GM21360 (cell line): ENCODE results near the gene C20orf204.
"Not testable (repeated sequence)": the region's sequence is repeated elsewhere in the genome, so short reads cannot be mapped to it uniquely, and the experiment has no call there.

ENCODE experiments used
- ATAC-seq: cut with Tn5 transposase; IDR thresholded peaks from one replicate; pipeline ENCODE4 v1.9.1; 2021; ENCODE audit warnings: mild to moderate bottlenecking, moderate library complexity; ENCODE audit not compliant: unreplicated experiment

C20orf204 gene

DNA sequence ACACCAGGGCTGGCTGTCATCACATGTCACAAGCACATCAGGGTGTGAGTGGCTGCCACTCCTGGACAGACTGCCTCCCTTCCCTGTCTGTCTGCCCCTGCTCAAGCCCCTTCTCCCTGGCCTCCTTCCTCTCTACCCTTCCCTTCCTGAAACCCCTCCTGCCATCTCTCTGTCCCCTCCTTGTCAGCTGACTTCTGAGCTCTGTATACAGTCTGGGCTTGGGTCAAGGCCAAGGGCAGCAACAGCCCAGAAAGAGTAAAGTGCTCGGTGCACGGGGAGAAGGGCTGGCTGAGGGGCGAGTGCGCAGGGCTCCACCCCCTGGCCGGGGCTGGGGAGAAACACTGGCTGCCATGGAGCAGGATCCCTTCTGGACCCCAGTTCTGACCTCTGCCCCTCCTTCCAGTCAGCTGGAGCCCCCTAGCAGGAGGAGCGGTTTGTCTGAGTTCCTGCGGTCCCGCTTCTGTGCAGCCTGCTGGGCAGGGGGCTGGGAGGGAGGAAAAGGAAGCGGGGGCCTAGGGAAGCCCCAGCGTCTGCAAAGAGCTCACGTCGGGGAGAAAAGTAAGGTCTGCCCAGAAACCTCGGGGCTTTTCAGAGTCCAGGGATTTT is 46.2 kb downstream of the C20orf204 start:
- no peak for ATAC-seq

DNA sequence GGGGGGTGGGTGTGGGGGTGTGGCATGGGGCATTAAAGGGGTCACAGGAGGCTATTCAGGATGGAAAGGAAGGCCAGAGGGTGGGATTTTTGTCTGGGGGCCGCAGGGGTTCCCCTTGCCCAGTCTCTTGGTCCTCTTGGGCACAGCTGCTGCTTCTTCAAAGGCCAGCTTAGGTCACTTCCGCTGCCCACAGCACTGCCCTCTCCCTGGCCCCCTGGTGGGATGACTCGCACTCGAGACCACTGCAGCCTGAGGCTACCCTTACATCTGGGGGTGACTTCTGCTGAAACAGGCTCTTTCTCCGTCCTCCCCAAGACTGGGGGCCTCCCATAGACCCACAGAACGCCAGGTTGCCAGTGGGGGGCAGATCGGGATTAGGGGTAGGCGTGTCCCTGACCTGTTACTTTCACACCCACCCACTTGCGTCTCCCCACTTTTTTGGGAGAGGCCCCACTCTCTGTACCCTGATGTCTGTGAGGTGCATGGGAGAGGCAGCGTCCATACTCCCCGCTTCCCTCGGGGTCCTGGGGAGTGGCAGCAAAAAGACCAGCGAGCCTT is 46.9 kb downstream of the C20orf204 start:
- no peak for ATAC-seq

DNA sequence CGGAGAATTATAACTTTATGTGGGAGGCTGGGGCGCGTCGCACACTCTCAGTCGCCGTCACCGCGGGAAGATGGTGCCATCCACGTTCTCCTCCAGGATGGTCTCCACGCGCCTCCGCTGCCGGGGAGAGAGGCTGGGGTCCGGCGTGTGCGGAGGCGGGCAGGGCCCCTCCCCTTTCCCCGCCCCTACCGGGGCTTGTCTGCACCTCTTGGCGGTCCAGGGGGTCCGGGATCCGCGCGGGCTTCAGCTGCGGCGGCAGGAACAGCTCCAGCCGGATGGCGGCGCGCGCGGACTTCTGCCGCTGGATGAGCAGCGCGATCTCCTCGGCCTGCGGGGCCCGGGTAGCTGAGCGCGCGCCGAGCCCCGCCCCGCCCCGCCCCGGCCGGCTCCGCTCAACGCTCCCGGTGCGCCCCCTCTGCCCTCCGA is 47.4 kb downstream of the C20orf204 start:
- ATAC-seq = no peak

DNA sequence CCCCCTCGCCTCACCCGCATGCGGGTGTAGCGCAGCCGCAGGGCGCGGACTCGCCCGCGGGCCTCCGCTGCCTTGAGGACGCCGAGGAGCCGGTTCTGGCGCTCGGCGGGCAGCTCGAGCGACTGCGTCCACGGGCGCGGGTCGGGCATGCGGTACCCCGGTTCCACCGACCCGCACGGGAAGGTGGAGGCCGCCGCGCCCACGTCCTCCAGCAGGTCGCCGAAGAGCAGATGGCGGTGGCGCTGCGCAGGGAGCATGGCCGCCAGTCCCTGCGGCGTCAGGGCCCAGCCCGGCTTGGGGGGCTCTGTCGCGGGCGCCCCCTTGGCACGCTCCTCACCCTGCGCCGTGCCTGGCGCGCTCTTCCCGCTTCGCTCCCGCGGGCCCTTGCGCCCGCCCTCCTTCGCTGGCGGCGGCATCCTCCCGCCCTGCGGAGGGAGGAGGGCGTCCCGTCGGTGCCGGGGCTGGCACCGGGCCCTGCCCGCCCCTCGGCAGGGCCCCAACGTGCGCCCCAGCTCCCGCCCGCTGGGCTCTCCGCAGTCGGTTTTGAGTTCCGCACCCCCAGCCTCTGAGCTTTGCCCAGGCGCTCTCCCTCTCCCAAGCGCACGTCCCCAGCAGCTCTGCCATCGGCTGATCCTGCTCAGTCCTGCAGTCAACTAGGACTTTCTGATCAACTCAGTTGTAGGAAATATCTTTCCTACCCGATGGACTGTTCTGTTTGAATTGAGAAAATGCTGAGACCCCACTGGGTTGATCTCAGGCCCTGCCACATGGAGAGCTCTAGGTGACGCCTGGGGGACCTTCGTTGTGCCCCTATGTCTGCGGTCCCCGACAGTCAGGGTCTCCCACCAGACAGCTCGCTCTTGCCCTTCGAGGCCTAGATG is 48.1 kb downstream of the C20orf204 start, which contains the start of gene LKAAEAR1:
Gene LKAAEAR1, minus strand, starts transcription at position 595 of the 881 bp plus-strand sequence. Its CDS starts 179 bp downstream, at position 416.
- ATAC-seq = no peak

DNA sequence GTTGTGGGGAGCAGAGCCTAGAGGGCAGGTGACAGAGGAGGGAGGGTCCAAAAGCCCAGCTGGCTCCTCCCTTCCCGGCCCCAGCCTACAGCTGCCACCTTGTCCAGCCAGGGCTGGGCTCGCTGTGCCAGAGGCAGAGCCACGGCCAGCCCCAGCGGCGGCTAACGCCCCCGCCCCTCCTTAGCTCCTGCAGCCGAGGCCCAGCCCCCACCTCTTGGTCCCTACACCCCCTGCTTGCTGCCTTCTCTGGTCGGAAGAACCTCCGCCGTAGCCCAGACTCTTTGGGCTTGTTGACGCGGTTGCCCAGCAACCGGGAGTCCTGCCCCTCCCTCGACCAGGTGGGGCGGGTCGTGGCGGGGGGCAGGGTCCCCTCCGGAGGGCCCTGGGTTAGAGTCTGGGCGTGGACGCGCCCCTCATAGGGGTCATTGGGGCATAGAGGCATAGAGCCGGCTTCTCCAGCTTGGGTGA is 48.7 kb downstream of the C20orf204 start:
- no peak for ATAC-seq

DNA sequence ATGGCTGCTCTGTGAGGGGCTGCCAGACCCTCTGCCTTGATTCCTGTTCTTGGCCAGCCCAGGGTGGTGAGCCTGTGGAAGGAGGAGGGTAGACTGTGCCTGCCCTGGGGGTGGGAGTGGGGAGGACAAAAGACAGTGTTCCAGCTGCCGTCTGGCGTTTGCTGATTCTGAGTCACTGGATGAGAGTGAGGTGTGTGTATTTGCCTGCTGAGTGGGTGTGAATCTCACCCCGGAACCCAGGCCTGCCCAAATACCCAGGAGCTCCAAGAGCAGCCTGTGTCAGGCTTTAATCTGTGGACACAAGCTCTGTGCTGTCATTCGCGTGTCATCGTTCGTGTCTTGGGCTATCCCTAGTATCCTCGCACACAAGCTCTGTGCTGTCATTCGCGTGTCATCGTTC is 50.8 kb downstream of the C20orf204 start:
- no peak for ATAC-seq

DNA sequence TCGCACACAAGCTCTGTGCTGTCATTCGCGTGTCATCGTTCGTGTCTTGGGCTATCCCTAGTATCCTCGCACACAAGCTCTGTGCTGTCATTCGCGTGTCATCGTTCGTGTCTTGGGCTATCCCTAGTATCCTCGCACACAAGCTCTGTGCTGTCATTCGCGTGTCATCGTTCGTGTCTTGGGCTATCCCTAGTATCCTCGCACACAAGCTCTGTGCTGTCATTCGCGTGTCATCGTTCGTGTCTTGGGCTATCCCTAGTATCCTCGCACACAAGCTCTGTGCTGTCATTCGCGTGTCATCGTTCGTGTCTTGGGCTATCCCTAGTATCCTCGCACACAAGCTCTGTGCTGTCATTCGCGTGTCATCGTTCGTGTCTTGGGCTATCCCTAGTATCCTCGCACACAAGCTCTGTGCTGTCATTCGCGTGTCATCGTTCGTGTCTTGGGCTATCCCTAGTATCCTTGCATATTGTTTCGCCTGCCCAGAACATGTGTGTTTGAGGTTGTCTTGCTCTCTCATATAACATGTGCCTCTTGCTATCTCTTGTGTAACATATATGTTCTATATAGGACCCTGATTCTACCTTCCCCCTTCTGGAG is 51.3 kb downstream of the C20orf204 start:
- ATAC-seq = not testable (repeated sequence)

DNA sequence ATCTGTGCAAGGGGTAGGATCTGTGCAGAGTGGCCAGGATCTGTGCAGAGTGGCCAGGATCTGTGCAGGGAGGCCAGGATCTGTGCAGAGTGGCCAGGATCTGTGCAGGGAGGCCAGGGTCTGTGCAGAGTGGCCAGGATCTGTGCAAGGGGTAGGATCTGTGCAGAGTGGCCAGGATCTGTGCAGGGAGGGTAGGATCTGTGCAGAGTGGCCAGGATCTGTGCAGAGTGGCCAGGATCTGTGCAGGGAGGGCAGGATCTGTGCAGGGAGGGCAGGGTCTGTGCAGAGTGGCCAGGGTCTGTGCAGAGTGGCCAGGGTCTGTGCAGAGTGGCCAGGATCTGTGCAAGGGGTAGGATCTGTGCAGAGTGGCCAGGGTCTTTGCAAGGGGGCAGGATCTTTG is 52.6 kb downstream of the C20orf204 start:
- not testable (repeated sequence) for ATAC-seq
